OCI-LY7 (cell line): ENCODE data around the gene TRPM3. TPM values are rescaled to one million over a fixed set of nuclear protein-coding genes. Genes with fewer than 3 reads are reported as not detected.

Experiments used
- BruUV-seq: library from RNA; stranded (reverse); fragments of 400-500 nt; replicated peaks from 2 replicates; lab custom pipeline; 2021; lab: Mats Ljungman, UMichigan
- CTCF ChIA-PET: fragments of 300-600 bp; sonication (Branson Sonifier 250); formaldehyde crosslinking; loops from one replicate; lab custom pipeline; 2022; ENCODE audit warnings: antibody characterized with exemption; ENCODE audit not compliant: unreplicated experiment; lab: Charles Lee
- POLR2A ChIA-PET: fragments of 300-600 bp; sonication (Branson Sonifier 250); formaldehyde crosslinking; loops from one replicate; lab custom pipeline; 2022; ENCODE audit warnings: antibody characterized with exemption; lab: Charles Lee
- DNase-seq: peaks from one replicate; pipeline ENCODE4 v3.0.0-alpha.2; 2015; ENCODE audit warnings: low spot score
- H2AFZ ChIP-seq: fragments of 200-600 bp; sonication (generic), shearing (Covaris generic); 2 replicates; pipeline ENCODE4 v1.6.1; 2014; ENCODE audit warnings: mild to moderate bottlenecking, antibody characterized with exemption, low read length, moderate library complexity
- H3K27ac ChIP-seq: fragments of 200-600 bp; sonication (generic); 2 replicates; pipeline ENCODE4 v1.5.1; 2014; ENCODE audit warnings: mixed run types, low read depth, mild to moderate bottlenecking, moderate library complexity, low read length, inconsistent platforms; ENCODE audit not compliant: poor library complexity, severe bottlenecking
- H3K36me3 ChIP-seq: fragments of 200-600 bp; sonication (generic); 2 replicates; pipeline ENCODE4 v1.6.1; 2014; ENCODE audit warnings: mild to moderate bottlenecking, antibody characterized with exemption, low read length, moderate library complexity, mixed read lengths; ENCODE audit not compliant: insufficient read depth
- H3K4me1 ChIP-seq: fragments of 200-600 bp; sonication (generic); 2 replicates; pipeline ENCODE4 v1.5.1; 2014; ENCODE audit warnings: mild to moderate bottlenecking, low read length; ENCODE audit not compliant: insufficient read depth, poor library complexity, severe bottlenecking
- H3K4me2 ChIP-seq: fragments of 200-600 bp; sonication (generic); 2 replicates; pipeline ENCODE4 v1.6.1; 2014; ENCODE audit warnings: mild to moderate bottlenecking, low read length
- H3K4me3 ChIP-seq: fragments of 200-600 bp; sonication (generic); 2 replicates; pipeline ENCODE4 v1.5.1; 2014; ENCODE audit warnings: mild to moderate bottlenecking, low read depth, low read length; ENCODE audit not compliant: poor library complexity, severe bottlenecking
- H3K79me2 ChIP-seq: fragments of 200-600 bp; sonication (generic); 2 replicates; pipeline ENCODE4 v1.6.1; 2016; ENCODE audit warnings: low read depth, mild to moderate bottlenecking, low read length, moderate library complexity, mixed read lengths; ENCODE audit not compliant: insufficient read depth
- H3K9me2 ChIP-seq: fragments of 200-600 bp; sonication (generic); 2 replicates; pipeline ENCODE4 v1.6.1; 2016; ENCODE audit warnings: mild to moderate bottlenecking, low read length, mixed read lengths; ENCODE audit not compliant: insufficient read depth
- H3K9me3 ChIP-seq: fragments of 200-600 bp; sonication (generic); 2 replicates; pipeline ENCODE4 v1.6.1; 2014; ENCODE audit warnings: mild to moderate bottlenecking, mixed run types, low read length, mixed read lengths
- H4K20me1 ChIP-seq: fragments of 200-600 bp; sonication (generic); 2 replicates; pipeline ENCODE4 v1.6.1; 2014; ENCODE audit warnings: mild to moderate bottlenecking, antibody characterized with exemption, low read length, moderate library complexity, mixed read lengths; ENCODE audit not compliant: insufficient read depth
- EZH2phosphoT487 ChIP-seq: fragments of 200-600 bp; sonication (generic); IDR thresholded peaks from 2 replicates; pipeline ENCODE4 v1.6.1; 2018; ENCODE audit warnings: low read depth, borderline replicate concordance, mild to moderate bottlenecking, mixed run types, antibody characterized with exemption, low read length, moderate library complexity, mixed read lengths
- intact Hi-C: fragments of 100-400 bp; cut with micrococcal nuclease; formaldehyde crosslinking; loops from one replicate; pipeline ENCODE4 v1.10.0; 2022; ENCODE audit not compliant: unreplicated experiment
- total RNA-seq, 2 experiments: library from RNA; depleted of rRNA in 1 of 2; stranded (reverse); fragments of >200 nt in 1 of 2; shearing (Covaris generic) in 1 of 2; gene quantifications; 2 replicates each; pipeline ENCODE4 v1.2.3, GENCODE V29; 2014 to 2022
- TF ChIP-seq, protein P1 (sequence below): fragments of 200-600 bp; sonication (generic); conservative IDR thresholded peaks from 2 replicates; pipeline ENCODE4 v1.5.1; 2014; ENCODE audit warnings: mild to moderate bottlenecking, antibody characterized with exemption, low read length, moderate library complexity, mixed read lengths

The TRPM3 gene
- total RNA-seq, 2 experiments from 2014 or later = not detected

GRCh38 chr9:71128796-71129195 is 7.4 kb upstream of the TRPM3 start:
- no peak overlapping the region for H3K4me2 ChIP-seq
- no peak overlapping the region for H2AFZ ChIP-seq
- ChIA-PET POLR2A (interaction anchor here (0.7 kb wide), 1 partner anchor 19 kb away, joined by 3 read pairs; no protein-coding TSS in a partner anchor), CTCF (no interaction called here)
- H3K4me1 ChIP-seq = no peaks in the 10 kb centered on the region
- BruUV-seq = no TSS peak
- H3K79me2 ChIP-seq = no peaks in the 10 kb centered on the region
- H3K9me2 ChIP-seq = no peaks in the 10 kb centered on the region
- H3K36me3 ChIP-seq = no peaks in the 10 kb centered on the region
- H3K4me3 ChIP-seq = no peak overlapping the region
- TF ChIP-seq, protein P1, sequence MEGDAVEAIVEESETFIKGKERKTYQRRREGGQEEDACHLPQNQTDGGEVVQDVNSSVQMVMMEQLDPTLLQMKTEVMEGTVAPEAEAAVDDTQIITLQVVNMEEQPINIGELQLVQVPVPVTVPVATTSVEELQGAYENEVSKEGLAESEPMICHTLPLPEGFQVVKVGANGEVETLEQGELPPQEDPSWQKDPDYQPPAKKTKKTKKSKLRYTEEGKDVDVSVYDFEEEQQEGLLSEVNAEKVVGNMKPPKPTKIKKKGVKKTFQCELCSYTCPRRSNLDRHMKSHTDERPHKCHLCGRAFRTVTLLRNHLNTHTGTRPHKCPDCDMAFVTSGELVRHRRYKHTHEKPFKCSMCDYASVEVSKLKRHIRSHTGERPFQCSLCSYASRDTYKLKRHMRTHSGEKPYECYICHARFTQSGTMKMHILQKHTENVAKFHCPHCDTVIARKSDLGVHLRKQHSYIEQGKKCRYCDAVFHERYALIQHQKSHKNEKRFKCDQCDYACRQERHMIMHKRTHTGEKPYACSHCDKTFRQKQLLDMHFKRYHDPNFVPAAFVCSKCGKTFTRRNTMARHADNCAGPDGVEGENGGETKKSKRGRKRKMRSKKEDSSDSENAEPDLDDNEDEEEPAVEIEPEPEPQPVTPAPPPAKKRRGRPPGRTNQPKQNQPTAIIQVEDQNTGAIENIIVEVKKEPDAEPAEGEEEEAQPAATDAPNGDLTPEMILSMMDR = no peak
- TF ChIP-seq EZH2phosphoT487 = no peak
- no peak overlapping the region for H3K27ac ChIP-seq
- intact Hi-C loops = no loop called here
- H3K9me3 ChIP-seq = no peaks in the 10 kb centered on the region
- DNase-seq = no peak
- no peaks in the 10 kb centered on the region for H4K20me1 ChIP-seq

GRCh38 chr9:71127301-71127700 is 5.9 kb upstream of the TRPM3 start:
- ChIA-PET POLR2A (interaction anchor here (1.0 kb wide), 1 partner anchor 17 kb away, joined by 3 read pairs; no protein-coding TSS in a partner anchor), CTCF (no interaction called here)
- no peaks in the 10 kb centered on the region for H3K9me3 ChIP-seq
- no TSS peak for BruUV-seq
- DNase-seq = no peak
- no peaks in the 10 kb centered on the region for H3K36me3 ChIP-seq
- no peak overlapping the region for H3K4me2 ChIP-seq
- intact Hi-C loops = no loop called here
- TF ChIP-seq EZH2phosphoT487 = no peak
- TF ChIP-seq, protein P1 = no peak
- no peaks in the 10 kb centered on the region for H3K4me1 ChIP-seq
- H3K79me2 ChIP-seq = no peaks in the 10 kb centered on the region
- H3K27ac ChIP-seq = no peak overlapping the region
- no peak overlapping the region for H3K4me3 ChIP-seq
- no peaks in the 10 kb centered on the region for H3K9me2 ChIP-seq
- no peak overlapping the region for H2AFZ ChIP-seq
- no peaks in the 10 kb centered on the region for H4K20me1 ChIP-seq

DNA sequence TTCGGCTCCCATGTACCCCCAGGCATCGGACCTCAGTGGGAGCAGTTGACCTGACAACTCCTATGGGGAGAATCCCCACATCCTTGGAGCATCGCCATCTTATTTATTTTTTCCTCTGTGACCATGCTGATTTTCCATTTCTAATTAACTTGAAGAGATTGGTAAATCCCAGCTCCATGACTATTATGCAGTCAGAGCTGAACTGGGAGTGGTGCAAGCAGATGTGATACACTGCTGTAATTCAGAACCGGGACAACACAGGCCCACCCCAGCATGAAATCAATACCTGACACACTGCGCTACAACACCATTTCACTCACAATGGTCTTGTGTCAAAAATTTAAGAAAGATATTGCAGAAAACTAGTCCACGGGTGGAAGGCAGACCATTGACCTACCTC is 1.0 kb upstream of the TRPM3 start:
- DNase-seq = no peak
- H3K79me2 ChIP-seq = no peaks in the 10 kb centered on the region
- no peak overlapping the region for H3K4me3 ChIP-seq
- H3K9me2 ChIP-seq = no peaks in the 10 kb centered on the region
- H3K9me3 ChIP-seq = no peaks in the 10 kb centered on the region
- H2AFZ ChIP-seq = no peak overlapping the region
- ChIA-PET POLR2A (interaction anchor here (1.3 kb wide), 1 partner anchor 16 kb away, joined by 4 read pairs; no protein-coding TSS in a partner anchor), CTCF (no interaction called here)
- H3K36me3 ChIP-seq = no peaks in the 10 kb centered on the region
- H3K27ac ChIP-seq = no peak overlapping the region
- intact Hi-C loops = no loop called here
- no peaks in the 10 kb centered on the region for H4K20me1 ChIP-seq
- no TSS peak for BruUV-seq
- no peaks in the 10 kb centered on the region for H3K4me1 ChIP-seq
- no peak overlapping the region for H3K4me2 ChIP-seq
- no peak for TF ChIP-seq EZH2phosphoT487
- TF ChIP-seq, protein P1 = no peak
